Nephron (organoid): ENCODE measurements around the gene KCNMA1.

Experiments
- H3K27ac Mint-ChIP-seq, 3 experiments: 2 replicates each; pipeline ENCODE4 v1.8.0; 2020; ENCODE audit warnings: mixed read lengths in 3 of 3, mild to moderate bottlenecking in 2 of 3, moderate library complexity in 1 of 3
- H3K27me3 Mint-ChIP-seq: 2 replicates; pipeline ENCODE4 v1.8.0; 2021; ENCODE audit warnings: low read depth, mild to moderate bottlenecking, moderate library complexity, mixed read lengths
- H3K36me3 Mint-ChIP-seq: 2 replicates; pipeline ENCODE4 v1.8.0; 2020; ENCODE audit warnings: low read depth, mixed read lengths
- H3K4me1 Mint-ChIP-seq: 2 replicates; pipeline ENCODE4 v1.8.0; 2020; ENCODE audit warnings: mixed read lengths
- H3K4me3 Mint-ChIP-seq, 3 experiments: 2 replicates each; pipeline ENCODE4 v1.8.0; 2020; ENCODE audit warnings: mild to moderate bottlenecking in 3 of 3, mixed read lengths in 3 of 3, moderate library complexity in 2 of 3
- H3K9me3 Mint-ChIP-seq: 2 replicates; pipeline ENCODE4 v1.8.0; 2020; ENCODE audit warnings: mixed read lengths
- CTCF ChIP-seq, 3 experiments: fragments of 200-600 bp; sonication (generic); IDR thresholded peaks; one replicate each; pipeline ENCODE4 v1.5.0; 2021; ENCODE audit warnings: antibody characterized with exemption in 3 of 3; ENCODE audit not compliant: unreplicated experiment in 3 of 3

Gene KCNMA1

GRCh38 chr10:77099136-77099535, 538.5 kb downstream of the KCNMA1 start:
- Mint-ChIP-seq H3K36me3 (no peaks in the 10 kb centered on the region), H3K4me3 (no peak overlapping the region), H3K27me3 (peaks cover 8% of the 10 kb centered on the region), H3K9me3 (peaks cover 3% of the 10 kb centered on the region), H3K4me1 (peaks cover 10% of the 10 kb centered on the region), H3K27ac (no peak overlapping the region)
- TF ChIP-seq CTCF (IDR thresholded peaks at IDR 0.05; ENCODE audit: unreplicated experiment in 3 of 3) = no peak

GRCh38 chr10:77097625-77098024, 540.0 kb downstream of the KCNMA1 start:
- Mint-ChIP-seq H3K27me3 (peaks cover 10% of the 10 kb centered on the region), H3K27ac (peak overlapping the region in 1 of 3 experiments; percentile 78), H3K36me3 (no peaks in the 10 kb centered on the region), H3K4me3 (no peak overlapping the region), H3K4me1 (peaks cover 10% of the 10 kb centered on the region), H3K9me3 (peaks cover 3% of the 10 kb centered on the region)
- TF ChIP-seq CTCF (IDR thresholded peaks at IDR 0.05; ENCODE audit: unreplicated experiment in 3 of 3) = no peak

GRCh38 chr10:77093126-77093525, 544.5 kb downstream of the KCNMA1 start:
- Mint-ChIP-seq H3K9me3 (no peaks in the 10 kb centered on the region), H3K4me3 (no peak overlapping the region), H3K36me3 (no peaks in the 10 kb centered on the region), H3K27ac (no peak overlapping the region), H3K27me3 (peaks cover 11% of the 10 kb centered on the region), H3K4me1 (peaks cover 5% of the 10 kb centered on the region)
- no peak for TF ChIP-seq CTCF (IDR thresholded peaks at IDR 0.05; ENCODE audit: unreplicated experiment in 3 of 3)

- H3K9me3 Mint-ChIP-seq = no peaks in the 10 kb centered on the region
- no peaks in the 10 kb centered on the region for H3K36me3 Mint-ChIP-seq
- TF ChIP-seq CTCF (IDR thresholded peaks at IDR 0.05; ENCODE audit: unreplicated experiment in 3 of 3) = no peak
Measured at GRCh38 chr10:77091597-77092165, 545.9 kb downstream of the KCNMA1 start.

GRCh38 chr10:77090381-77091356, 546.9 kb downstream of the KCNMA1 start:
- Mint-ChIP-seq H3K27ac (no peak overlapping the region), H3K36me3 (peaks cover 3% of the 10 kb centered on the region), H3K9me3 (no peaks in the 10 kb centered on the region), H3K27me3 (peaks cover 8% of the 10 kb centered on the region), H3K4me3 (no peak overlapping the region), H3K4me1 (no peaks in the 10 kb centered on the region)
- TF ChIP-seq CTCF (IDR thresholded peaks at IDR 0.05; ENCODE audit: unreplicated experiment in 3 of 3) = no peak

More at GRCh38 chr10:77091597-77092165, 545.9 kb downstream of the KCNMA1 start:
- Mint-ChIP-seq H3K27ac (no peak overlapping the region), H3K4me3 (no peak overlapping the region), H3K4me1 (peaks cover 5% of the 10 kb centered on the region), H3K27me3 (peaks cover 8% of the 10 kb centered on the region)
